Stimulated activated naive CD8-positive, alpha-beta T cell treated with anti-CD3 and anti-CD28 coated beads, Interleukin-15, Interleukin-2, amounts not matched to agents 100 ng/mL and 50 ng/mL, for 24 hours (primary cell): ENCODE measurements around the gene OR7A17.

ENCODE experiments used
- H3K27ac Mint-ChIP-seq: one replicate; pipeline ENCODE4 v1.8.0; 2021; ENCODE audit warnings: mild to moderate bottlenecking, mixed read lengths
- H3K27me3 Mint-ChIP-seq: one replicate; pipeline ENCODE4 v1.8.0; 2021; ENCODE audit warnings: mixed read lengths
- H3K36me3 Mint-ChIP-seq: one replicate; pipeline ENCODE4 v1.8.0; 2021; ENCODE audit warnings: low read depth, mixed read lengths
- H3K4me1 Mint-ChIP-seq: one replicate; pipeline ENCODE4 v1.8.0; 2021; ENCODE audit warnings: low read depth, mixed read lengths
- H3K4me3 Mint-ChIP-seq: one replicate; pipeline ENCODE4 v1.8.0; 2021; ENCODE audit warnings: mild to moderate bottlenecking, mixed read lengths
- H3K9me3 Mint-ChIP-seq: one replicate; pipeline ENCODE4 v1.8.0; 2021; ENCODE audit warnings: mixed read lengths

The OR7A17 gene

DNA sequence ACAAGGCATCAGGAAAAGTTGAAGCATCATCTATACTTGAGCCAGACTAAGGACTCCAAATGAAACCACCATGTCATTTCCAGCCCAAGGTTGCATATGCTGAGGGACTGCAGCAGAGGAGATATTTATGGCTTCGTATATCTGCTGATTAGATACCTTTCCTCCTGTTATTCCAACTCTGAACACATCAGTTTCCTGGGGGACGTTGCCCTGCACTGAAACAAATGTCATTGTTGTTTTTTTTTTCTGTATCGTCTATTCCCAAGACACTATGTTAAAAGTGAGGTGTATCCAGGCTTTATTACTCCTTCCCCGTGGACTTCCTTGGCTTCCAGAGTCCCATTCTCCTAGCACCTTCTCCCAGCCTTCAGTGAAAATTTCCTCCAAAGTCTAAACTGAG is at the start of gene OR7A17:
TSS of gene OR7A17 (minus strand) at position 101 of the 400 bp plus-strand sequence. CDS start 4,777 bp downstream, outside the sequence.
- Mint-ChIP-seq H3K4me1 (peaks cover 11% of the 10 kb centered on the region), H3K36me3 (no peaks in the 10 kb centered on the region), H3K27ac (no peak within 1 kb of the TSS), H3K27me3 (peaks cover 19% of the 10 kb centered on the region), H3K9me3 (no peaks in the 10 kb centered on the region), H3K4me3 (no peak within 1 kb of the TSS)

DNA sequence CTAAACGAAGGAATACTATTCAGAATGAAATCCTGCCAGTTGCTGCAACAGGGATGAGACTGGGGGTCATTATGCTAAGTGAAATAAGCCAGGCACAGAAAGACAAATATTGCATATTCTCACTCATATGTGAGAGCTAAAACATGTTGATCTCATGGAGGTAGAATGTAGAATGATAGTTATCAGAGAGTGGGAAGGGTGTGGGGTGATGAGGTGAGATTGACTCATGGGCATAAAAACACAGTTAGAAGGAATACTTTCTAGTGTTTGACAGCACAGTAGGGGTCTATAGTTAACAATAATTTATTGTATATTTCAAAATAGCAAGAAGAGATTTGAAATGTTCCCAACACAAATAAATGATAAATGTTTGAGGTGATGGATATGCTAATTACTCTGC is 47.6 kb upstream of the OR7A17 start:
- Mint-ChIP-seq H3K27ac (no peak overlapping the region), H3K4me1 (no peaks in the 10 kb centered on the region)

DNA sequence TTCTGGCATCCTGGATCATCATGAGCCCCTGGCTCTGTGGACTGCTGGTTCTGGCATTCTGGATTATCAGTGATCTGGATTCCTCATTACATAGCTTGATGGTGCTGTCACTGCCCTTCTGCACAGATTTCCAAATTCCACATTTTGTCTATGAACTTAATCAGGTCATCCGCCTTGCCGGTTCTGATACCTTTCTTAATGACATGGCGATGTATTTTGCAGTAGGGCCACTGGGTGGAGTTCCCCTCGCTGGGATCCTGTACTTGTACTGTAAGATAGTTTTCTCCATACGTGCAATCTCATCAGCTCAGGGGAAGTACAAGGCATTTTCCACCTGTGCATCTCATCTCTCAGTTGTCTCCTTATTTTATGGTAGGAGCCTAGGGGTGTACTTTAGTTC is 30.9 kb upstream of the OR7A17 start:
- Mint-ChIP-seq H3K4me3 (no peak overlapping the region), H3K9me3 (peaks cover 8% of the 10 kb centered on the region), H3K27ac (no peak overlapping the region), H3K4me1 (no peaks in the 10 kb centered on the region), H3K27me3 (peaks cover 18% of the 10 kb centered on the region), H3K36me3 (no peaks in the 10 kb centered on the region)

More for the DNA sequence above, 47.6 kb upstream of the OR7A17 start:
- Mint-ChIP-seq H3K4me3 (no peak overlapping the region), H3K9me3 (peaks cover 5% of the 10 kb centered on the region), H3K36me3 (no peaks in the 10 kb centered on the region), H3K27me3 (peaks cover 26% of the 10 kb centered on the region)

DNA sequence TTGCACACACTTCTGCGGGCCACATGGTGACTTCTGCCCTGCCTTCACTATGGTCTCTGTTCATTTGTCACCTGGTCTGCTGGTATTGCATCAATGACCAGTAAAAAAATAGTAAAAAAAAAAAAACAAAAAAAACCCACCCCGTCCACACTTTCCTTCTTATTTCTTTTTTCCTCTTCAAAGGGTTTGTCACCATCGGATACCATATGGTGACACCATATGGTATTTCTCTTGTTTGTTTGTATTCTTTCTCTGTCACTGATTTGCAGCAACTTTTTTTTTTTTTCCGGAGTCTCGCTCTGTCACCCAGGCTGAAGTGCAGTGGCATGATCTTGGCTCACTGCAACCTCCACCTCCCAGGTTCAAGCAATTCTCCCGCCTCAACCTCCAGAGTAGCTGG is 29.2 kb upstream of the OR7A17 start:
- Mint-ChIP-seq H3K27me3 (peaks cover 22% of the 10 kb centered on the region), H3K9me3 (peaks cover 8% of the 10 kb centered on the region), H3K27ac (no peak overlapping the region), H3K4me3 (no peak overlapping the region), H3K4me1 (no peaks in the 10 kb centered on the region), H3K36me3 (no peaks in the 10 kb centered on the region)

DNA sequence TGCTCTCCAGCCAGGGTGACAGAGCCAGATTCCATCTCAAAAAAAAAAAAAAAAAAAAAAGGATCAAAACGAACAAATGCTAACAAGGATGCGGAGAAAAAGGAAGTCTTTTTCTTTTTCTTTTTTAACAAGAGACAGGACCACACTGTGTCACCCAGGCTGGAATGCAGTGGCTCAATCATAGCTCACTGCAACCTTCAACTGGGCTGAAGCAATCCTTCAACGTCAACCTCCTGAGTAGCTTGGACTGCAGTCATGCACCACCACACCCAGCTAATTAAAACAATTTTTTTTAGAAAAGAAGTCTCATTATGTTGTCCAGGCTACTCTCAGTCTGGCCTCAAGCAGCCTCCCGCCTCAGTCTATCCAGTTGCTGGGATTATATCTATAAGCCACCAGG is 20.8 kb upstream of the OR7A17 start:
- Mint-ChIP-seq H3K9me3 (no peaks in the 10 kb centered on the region), H3K4me3 (no peak overlapping the region), H3K27me3 (peaks cover 42% of the 10 kb centered on the region), H3K4me1 (no peaks in the 10 kb centered on the region), H3K36me3 (no peaks in the 10 kb centered on the region), H3K27ac (no peak overlapping the region)

DNA sequence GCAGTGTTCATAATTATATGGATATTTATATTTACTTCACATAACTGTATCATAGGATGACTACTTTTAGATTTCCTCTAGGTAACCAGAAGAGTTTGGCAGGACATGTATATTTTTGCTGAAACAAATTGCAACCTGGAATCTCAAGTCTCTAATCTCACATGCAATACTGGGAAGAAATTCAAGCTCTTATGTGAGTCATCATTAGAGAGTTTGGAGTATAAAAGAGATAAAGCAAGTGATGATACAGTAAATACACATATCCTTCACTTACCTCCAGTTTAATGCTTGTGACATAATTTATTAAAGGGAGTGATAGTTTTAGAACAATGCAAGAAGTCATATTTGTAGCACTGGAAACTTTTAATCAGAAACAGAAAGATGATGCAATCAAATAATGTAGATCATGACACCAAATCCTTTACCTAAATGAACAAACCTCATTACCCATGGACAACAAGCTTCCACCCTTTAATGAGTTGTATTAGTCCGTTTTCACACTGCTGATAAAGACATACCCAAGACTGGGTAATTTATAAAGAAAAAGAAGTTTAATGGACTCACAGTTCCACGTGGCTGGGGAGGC is 15.8 kb upstream of the OR7A17 start:
- H3K9me3 Mint-ChIP-seq, result no peaks in the 10 kb centered on the region
- peaks cover 54% of the 10 kb centered on the region for H3K27me3 Mint-ChIP-seq
- H3K36me3 Mint-ChIP-seq, result no peaks in the 10 kb centered on the region
- no peak overlapping the region for H3K4me3 Mint-ChIP-seq
- H3K27ac Mint-ChIP-seq, result no peak overlapping the region
- no peaks in the 10 kb centered on the region for H3K4me1 Mint-ChIP-seq

DNA sequence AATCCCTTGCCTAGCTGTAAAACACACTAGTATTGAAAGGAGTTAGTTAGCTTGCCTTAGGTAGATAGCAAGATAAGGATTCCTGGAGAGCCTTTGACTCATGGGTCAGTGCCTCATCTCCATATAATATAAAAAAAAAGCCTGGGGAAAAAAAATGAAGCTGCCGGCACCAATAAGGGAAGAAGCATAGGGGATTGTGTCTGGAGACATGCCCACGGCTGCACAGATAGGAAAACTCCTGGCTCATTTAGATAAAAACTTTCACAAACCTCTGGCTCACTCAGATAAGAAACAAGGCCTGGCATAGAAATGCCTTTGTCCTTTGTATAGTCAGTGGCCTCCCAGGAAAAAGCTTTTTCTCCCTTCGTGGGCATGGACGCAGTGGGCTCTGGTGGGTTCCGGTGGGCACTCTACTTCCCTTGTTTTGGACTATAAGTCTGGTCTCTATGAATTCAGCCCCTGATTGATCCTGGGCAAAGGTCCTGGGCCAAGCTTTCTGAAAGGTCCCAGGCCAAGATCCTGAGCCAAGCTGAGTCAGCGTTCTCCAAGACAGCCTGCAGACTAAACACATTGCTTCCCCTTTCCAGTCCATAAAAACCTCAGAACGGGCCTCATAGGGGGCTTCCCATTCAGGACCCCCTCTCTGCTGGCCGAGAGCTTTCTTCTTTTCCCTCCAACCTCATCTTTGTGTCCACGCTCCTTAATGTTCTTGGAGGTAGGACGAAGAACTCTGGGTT is 4.9 kb upstream of the OR7A17 start:
- Mint-ChIP-seq H3K4me3 (no peak overlapping the region), H3K4me1 (peaks cover 5% of the 10 kb centered on the region), H3K27me3 (peaks cover 19% of the 10 kb centered on the region), H3K27ac (no peak overlapping the region), H3K9me3 (no peaks in the 10 kb centered on the region), H3K36me3 (no peaks in the 10 kb centered on the region)

DNA sequence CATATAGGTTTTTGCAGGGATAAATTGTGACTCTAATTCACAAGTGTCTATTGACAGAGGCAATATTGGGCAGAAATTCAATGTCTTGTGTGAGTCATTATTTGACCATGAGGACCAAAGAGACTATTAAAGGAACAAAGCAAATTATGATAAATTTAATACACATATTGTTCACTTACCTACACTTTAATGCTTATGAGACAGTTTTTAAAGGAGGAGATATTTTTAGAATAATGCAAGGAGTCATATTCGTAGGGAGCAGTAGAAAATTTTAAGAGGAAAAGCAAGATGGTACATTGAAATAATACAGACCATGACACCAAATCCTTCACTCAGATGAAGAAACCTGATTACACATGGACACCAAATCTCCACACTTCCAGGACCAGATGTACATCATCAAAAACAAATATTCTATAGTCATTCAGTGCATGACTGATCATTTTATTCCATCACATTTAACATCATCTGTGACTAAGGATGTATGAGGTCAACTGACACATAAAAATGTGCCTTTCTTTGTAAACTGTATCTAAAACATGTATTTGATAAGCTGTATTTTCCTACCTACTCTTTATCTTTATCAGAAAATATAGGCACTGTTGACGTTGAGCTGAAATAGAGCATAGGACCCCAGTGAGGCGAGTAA is 4.2 kb upstream of the OR7A17 start:
- no peak overlapping the region for H3K27ac Mint-ChIP-seq
- H3K36me3 Mint-ChIP-seq, result no peaks in the 10 kb centered on the region
- no peak overlapping the region for H3K4me3 Mint-ChIP-seq
- no peaks in the 10 kb centered on the region for H3K9me3 Mint-ChIP-seq
- peaks cover 18% of the 10 kb centered on the region for H3K27me3 Mint-ChIP-seq
- H3K4me1 Mint-ChIP-seq, result peaks cover 8% of the 10 kb centered on the region

DNA sequence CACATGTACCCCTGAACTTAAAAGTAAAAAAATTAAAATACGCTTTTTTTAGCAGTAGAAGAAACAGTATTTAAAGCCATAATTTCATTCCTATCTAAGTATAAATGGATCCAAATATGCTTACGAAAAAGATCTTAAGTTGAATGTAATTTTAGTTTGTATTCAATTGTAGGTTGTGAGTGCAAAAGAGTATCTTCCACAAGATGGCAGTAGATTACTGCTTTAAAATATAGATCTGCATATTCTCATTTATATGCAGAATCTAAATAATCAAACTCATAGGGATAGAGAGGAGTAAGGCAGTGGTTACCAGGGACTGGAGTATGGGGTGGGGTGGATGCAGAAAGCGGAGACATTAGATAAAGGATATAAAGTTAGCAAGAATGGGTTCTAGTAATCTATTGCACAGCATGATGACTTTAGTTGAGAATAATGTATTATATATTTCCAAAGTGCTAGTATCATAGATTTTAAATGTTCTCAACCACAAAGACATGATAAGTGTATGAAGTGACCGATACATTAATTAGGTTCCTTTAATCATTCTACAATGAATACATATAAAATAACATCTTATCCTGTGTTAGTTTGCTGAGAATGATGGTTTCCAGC is 14.2 kb downstream of the OR7A17 start:
- Mint-ChIP-seq H3K9me3 (no peaks in the 10 kb centered on the region), H3K27me3 (peaks cover 43% of the 10 kb centered on the region), H3K27ac (no peak overlapping the region), H3K4me3 (no peak overlapping the region), H3K4me1 (no peaks in the 10 kb centered on the region), H3K36me3 (no peaks in the 10 kb centered on the region)

DNA sequence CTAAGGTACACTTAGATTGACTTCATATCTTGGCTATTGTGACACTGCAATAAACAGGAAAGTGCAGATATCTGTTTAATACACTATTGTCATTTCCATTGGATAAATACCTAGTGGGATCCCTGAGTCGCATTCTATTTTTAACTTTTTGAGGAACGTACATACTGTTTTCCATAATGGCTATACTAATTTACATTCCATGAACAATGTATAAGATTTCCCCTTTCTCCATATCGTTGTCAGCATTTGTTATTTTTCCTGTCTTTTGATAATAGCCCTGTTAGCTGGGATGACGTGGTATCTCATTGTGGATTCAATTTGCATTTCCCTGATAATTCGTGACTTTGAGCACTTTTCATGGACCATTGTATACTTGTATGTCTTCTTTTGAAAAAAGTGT is 17.4 kb downstream of the OR7A17 start:
- Mint-ChIP-seq H3K27me3 (peaks cover 51% of the 10 kb centered on the region), H3K9me3 (no peaks in the 10 kb centered on the region), H3K4me3 (no peak overlapping the region), H3K4me1 (no peaks in the 10 kb centered on the region), H3K36me3 (no peaks in the 10 kb centered on the region), H3K27ac (no peak overlapping the region)

DNA sequence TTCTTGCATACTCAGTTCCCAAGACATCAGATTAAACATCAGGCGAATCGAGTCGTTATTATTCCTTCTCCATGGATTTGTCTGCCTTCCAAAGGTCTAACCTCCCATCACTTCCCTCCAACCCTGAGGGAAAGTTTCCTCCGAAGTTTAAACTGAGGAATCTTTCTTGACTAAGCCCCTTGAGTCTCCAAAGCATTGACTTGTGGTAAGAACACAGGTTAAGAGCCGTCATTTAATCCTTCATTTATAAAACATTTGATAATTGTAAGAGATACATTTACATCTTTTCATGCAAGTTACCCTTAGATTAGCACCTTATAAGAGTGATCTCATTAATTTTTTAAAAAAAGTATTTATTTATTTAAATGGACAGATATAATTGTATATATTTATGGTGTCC is 37.1 kb downstream of the OR7A17 start, which contains the start of gene OR7A10:
TSS of gene OR7A10 (minus strand) at position 101 of the 400 bp plus-strand sequence. CDS start 7,045 bp downstream, outside the sequence.
- H3K27me3 Mint-ChIP-seq, result peaks cover 32% of the 10 kb centered on the region
- no peaks in the 10 kb centered on the region for H3K36me3 Mint-ChIP-seq
- no peaks in the 10 kb centered on the region for H3K9me3 Mint-ChIP-seq
- H3K27ac Mint-ChIP-seq, result no peak within 1 kb of the TSS
- H3K4me1 Mint-ChIP-seq, result no peaks in the 10 kb centered on the region
- no peak within 1 kb of the TSS for H3K4me3 Mint-ChIP-seq

DNA sequence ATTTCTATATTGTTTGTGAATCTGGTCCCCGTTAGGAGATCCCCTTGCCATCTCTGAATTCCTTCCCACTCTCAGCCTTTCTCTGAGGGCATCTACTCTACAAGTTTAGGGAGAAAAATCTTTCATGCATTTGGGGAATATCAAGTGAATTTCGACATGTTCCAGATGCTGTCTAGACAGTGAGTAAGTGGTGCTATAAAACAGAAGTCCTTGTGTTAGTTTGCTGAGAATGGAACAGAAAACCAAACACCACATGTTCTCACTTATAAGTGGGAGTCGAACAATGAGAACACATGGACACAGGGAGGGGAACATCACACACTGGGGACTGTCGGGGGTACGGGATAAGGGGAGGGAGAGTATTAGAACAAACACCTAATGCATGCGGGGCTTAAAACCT is 42.4 kb downstream of the OR7A17 start:
- no peaks in the 10 kb centered on the region for H3K9me3 Mint-ChIP-seq
- no peaks in the 10 kb centered on the region for H3K4me1 Mint-ChIP-seq
- H3K36me3 Mint-ChIP-seq, result no peaks in the 10 kb centered on the region
- H3K27ac Mint-ChIP-seq, result no peak overlapping the region
- H3K27me3 Mint-ChIP-seq, result peaks cover 21% of the 10 kb centered on the region
- H3K4me3 Mint-ChIP-seq, result no peak overlapping the region

DNA sequence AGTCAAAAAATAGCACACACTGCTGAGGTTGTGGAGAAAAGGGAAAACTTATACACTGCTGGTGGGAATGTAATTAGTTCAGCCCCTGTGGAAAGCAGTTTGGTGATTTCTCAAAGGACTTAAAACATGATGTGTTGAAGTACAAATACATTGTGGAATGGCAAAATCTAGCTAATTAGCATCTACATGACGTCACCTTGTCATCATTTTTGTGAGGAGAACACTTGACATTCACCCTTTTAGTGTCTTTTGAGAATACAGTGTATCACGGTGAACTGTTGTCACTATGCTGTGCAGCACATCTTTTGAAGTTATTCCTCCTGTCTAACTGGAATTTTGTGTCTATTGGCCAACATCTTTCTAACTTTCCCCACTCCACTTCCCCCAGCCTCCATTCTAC is 42.8 kb downstream of the OR7A17 start:
- Mint-ChIP-seq H3K36me3 (no peaks in the 10 kb centered on the region), H3K4me1 (no peaks in the 10 kb centered on the region), H3K27me3 (peaks cover 17% of the 10 kb centered on the region), H3K4me3 (no peak overlapping the region), H3K9me3 (no peaks in the 10 kb centered on the region), H3K27ac (no peak overlapping the region)

DNA sequence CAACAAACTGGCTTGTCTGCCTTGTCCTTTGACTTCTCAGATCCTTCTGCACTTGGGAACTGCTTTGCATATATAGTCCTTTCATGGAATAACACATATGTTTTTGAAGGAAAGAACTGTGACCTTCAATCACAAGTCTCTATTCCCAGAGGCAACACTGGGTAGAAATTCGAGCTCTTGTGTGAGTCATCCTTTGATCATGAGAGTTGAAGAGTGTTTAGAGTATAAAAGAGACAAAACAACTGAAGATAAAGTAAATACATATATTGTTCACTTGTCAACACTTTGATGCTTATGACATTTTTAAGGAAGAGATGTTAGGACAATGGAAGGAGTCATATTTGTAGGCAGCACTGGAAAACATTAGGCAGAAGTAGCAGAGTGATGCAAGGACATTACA is 45.7 kb downstream of the OR7A17 start:
- H3K36me3 Mint-ChIP-seq, result no peaks in the 10 kb centered on the region
- no peaks in the 10 kb centered on the region for H3K9me3 Mint-ChIP-seq
- no peak overlapping the region for H3K27ac Mint-ChIP-seq
- H3K27me3 Mint-ChIP-seq, result peaks cover 14% of the 10 kb centered on the region
- no peak overlapping the region for H3K4me3 Mint-ChIP-seq
- H3K4me1 Mint-ChIP-seq, result no peaks in the 10 kb centered on the region

DNA sequence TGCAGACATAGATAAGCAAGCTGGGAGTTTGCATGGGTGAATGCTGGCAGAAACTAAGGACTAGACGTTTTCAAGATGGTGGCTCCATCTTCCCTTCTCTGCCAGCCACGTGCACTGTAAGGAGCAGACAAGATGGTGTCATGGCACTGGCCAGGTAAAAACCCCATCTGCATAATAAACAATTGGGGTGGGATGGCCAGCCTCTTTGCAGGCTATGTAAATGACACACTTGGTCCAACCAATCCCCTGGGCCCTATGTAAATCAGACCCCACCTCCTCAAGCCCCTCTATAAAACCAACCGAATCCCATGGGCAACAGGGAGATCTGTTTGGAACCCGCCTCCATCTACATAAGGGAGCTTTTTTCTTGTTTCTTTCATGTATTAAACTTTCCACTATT is 48.5 kb downstream of the OR7A17 start:
- H3K4me3 Mint-ChIP-seq, result no peak overlapping the region
- no peak overlapping the region for H3K27ac Mint-ChIP-seq

More for the DNA sequence above, 48.5 kb downstream of the OR7A17 start:
- H3K9me3 Mint-ChIP-seq, result no peaks in the 10 kb centered on the region
- H3K27me3 Mint-ChIP-seq, result no peaks in the 10 kb centered on the region
- no peaks in the 10 kb centered on the region for H3K4me1 Mint-ChIP-seq
- H3K36me3 Mint-ChIP-seq, result no peaks in the 10 kb centered on the region
